Transverse colon (tissue), 4 donors: ENCODE measurements around the gene TMEM187.

Experiments
- CTCF ChIP-seq, 5 experiments: fragments of 200-600 bp in 3 of 5; fragments of 450-650 bp in 2 of 5; sonication (generic) in 3 of 5; IDR thresholded peaks; 1 replicate in 2 of 5; 2 replicates in 3 of 5; pipeline ENCODE4 v1.5.1; 2016 to 2017; ENCODE audit warnings: antibody characterized with exemption in 5 of 5, inconsistent platforms in 3 of 5, mild to moderate bottlenecking in 2 of 5, moderate library complexity in 1 of 5
- POLR2A ChIP-seq: fragments of 450-650 bp; IDR thresholded peaks from one replicate; pipeline ENCODE4 v1.6.1; 2016; ENCODE audit warnings: antibody characterized with exemption, mild to moderate bottlenecking, moderate library complexity
- POLR2AphosphoS5 ChIP-seq, 3 donors: sonication (generic); formaldehyde crosslinking; IDR thresholded peaks; one replicate each; pipeline ENCODE4 v1.6.1; 2016; ENCODE audit warnings: antibody characterized with exemption in 3 of 3

- TF ChIP-seq CTCF (IDR thresholded peaks at IDR 0.05), result no peak
- no peak for TF ChIP-seq POLR2A
- no peak for TF ChIP-seq POLR2AphosphoS5 (IDR thresholded peaks at IDR 0.05)
These were observed 42.2 kb downstream of the TMEM187 start for GRCh38 chrX:154014429-154015380.
